H1 (cell line): ENCODE data around the gene A2ML1. TPM values are rescaled to one million over a fixed set of nuclear protein-coding genes. Genes with fewer than 3 reads are reported as not detected.

Experiments used
- CHD1 ChIP-seq: IDR thresholded peaks from 2 replicates; pipeline ENCODE4 v1.6.1; 2012; ENCODE audit warnings: low read depth, low read length, improper control_type of control experiment
- CHD7 ChIP-seq: fragments of 300-600 bp; sonication (generic); IDR thresholded peaks from 2 replicates; pipeline ENCODE4 v1.7.1; 2012; ENCODE audit warnings: low read length, moderate library complexity, mild to moderate bottlenecking, inconsistent platforms; ENCODE audit not compliant: insufficient replicate concordance
- GTF2F1 ChIP-seq: IDR thresholded peaks from 2 replicates; pipeline ENCODE4 v1.6.1; 2012; ENCODE audit warnings: low read depth, low read length, improper control_type of control experiment, borderline replicate concordance
- MAX ChIP-seq: IDR thresholded peaks from 2 replicates; pipeline ENCODE4 v1.6.1; 2012; ENCODE audit warnings: inconsistent platforms
- PHF8 ChIP-seq: fragments of 200-600 bp; sonication (generic); conservative IDR thresholded peaks from 2 replicates; pipeline ENCODE4 v1.7.1; 2012; ENCODE audit warnings: low read depth, mild to moderate bottlenecking, inconsistent platforms, low read length, moderate library complexity
- RBBP5 ChIP-seq: IDR thresholded peaks from 2 replicates; pipeline ENCODE4 v1.7.1; 2012; ENCODE audit warnings: low read depth, mild to moderate bottlenecking, inconsistent platforms, low read length, moderate library complexity, borderline replicate concordance
- RNF2 ChIP-seq: fragments of 200-900, 300-1000 bp; sonication (generic); IDR thresholded peaks from 2 replicates; pipeline ENCODE4 v1.7.1; 2016; ENCODE audit warnings: borderline replicate concordance, low read depth, mild to moderate bottlenecking, antibody characterized with exemption, low read length; ENCODE audit not compliant: poor library complexity, severe bottlenecking; ENCODE audit errors: missing control alignments
- SRF ChIP-seq: IDR thresholded peaks from 2 replicates; pipeline ENCODE4 v1.6.1; 2011; ENCODE audit warnings: mild to moderate bottlenecking, low read depth, low read length, moderate library complexity
- TCF12 ChIP-seq: IDR thresholded peaks from 2 replicates; pipeline ENCODE4 v1.6.1; 2011; ENCODE audit warnings: low read depth, mild to moderate bottlenecking, low read length
- polyA plus RNA-seq, 7 experiments: library from polyadenylated mRNA; depleted of rRNA in 3 of 7; stranded (reverse) in 5 of 7; unstranded in 2 of 7; fragments of >200 nt in 5 of 7; fragments of 200-250 nt in 2 of 7; gene quantifications; 1 replicate in 5 of 7; 2 replicates in 1 of 7; 4 replicates in 1 of 7; pipeline versions ENCODE4 v1.2.1 to v1.2.3, GENCODE V29; 2011 to 2013; ENCODE audit warnings: missing spikeins in 2 of 7, mixed read lengths in 2 of 7
- total RNA-seq: library from RNA; stranded (reverse); fragmentation: NEBNext Ultra II Directional; extraction: Animal tissue kit (Norgen Biotek cat#: 25700); gene quantifications from 2 replicates; pipeline ENCODE4 v1.2.1, GENCODE V29; 2021

The A2ML1 gene
- total and polyA plus RNA-seq, 2 of the 8 experiments (the other 6 are each of a cell fraction or from before 2014, with no cell fraction given), result 10.2 to 10.3 TPM

- TF ChIP-seq CHD7 (no peak), RBBP5 (no peak), PHF8 (no peak), CHD1 (no peak), RNF2 (no peak), TCF12 (no peak), MAX (no peak), GTF2F1 (no peak), SRF (no peak)
- TF ChIP-seq, all 59 proteins: peak for 0
These were observed 95.3 kb downstream of the A2ML1 start (continued) for GRCh38 chr12:8917751-8918150.
